RWPE1 (cell line): Measurements from ENCODE around the gene CDC42EP4.

Experiments
- CTCF ChIA-PET: fragments of 350-600 bp; sonication (Branson Sonifier 250); formaldehyde crosslinking; extraction: SDS; loops from one replicate; lab custom pipeline; 2021; lab: Yijun Ruan, JAX
- POLR2A ChIA-PET: fragments of 400-600 bp; formaldehyde crosslinking; extraction: SDS; loops from one replicate; lab custom pipeline; 2020; ENCODE audit warnings: antibody characterized with exemption; ENCODE audit not compliant: low non-redundant PET; lab: Yijun Ruan, JAX
- DNase-seq: peaks from one replicate; pipeline ENCODE4 v3.0.0; 2012; ENCODE audit warnings: low spot score
- H3K27ac ChIP-seq: fragments of 450-650 bp; 2 replicates; pipeline ENCODE4 v1.5.1; 2017
- TF ChIP-seq, protein P1 (sequence below): fragments of 450-650 bp; conservative IDR thresholded peaks from 2 replicates; pipeline ENCODE4 v1.5.1; 2017; ENCODE audit warnings: low read depth, mild to moderate bottlenecking

The CDC42EP4 gene

DNA sequence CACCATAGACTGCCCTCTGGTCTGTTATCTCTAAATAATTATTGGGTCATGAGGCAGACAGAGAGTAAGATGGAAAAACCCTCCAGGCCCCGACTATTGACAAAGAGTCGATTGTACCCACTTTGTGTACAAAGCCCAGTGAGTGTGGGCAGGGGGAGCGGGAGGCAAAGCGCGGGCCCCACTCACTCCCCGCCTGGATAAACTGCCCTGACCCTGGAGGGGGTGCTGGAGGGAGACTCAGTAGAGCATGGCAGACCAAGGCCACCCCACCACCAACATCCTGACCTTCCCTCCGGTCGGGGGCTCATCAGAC is 38.9 kb downstream of the CDC42EP4 start:
- ChIA-PET CTCF (no interaction called here), POLR2A (no interaction called here)
- TF ChIP-seq, protein P1, sequence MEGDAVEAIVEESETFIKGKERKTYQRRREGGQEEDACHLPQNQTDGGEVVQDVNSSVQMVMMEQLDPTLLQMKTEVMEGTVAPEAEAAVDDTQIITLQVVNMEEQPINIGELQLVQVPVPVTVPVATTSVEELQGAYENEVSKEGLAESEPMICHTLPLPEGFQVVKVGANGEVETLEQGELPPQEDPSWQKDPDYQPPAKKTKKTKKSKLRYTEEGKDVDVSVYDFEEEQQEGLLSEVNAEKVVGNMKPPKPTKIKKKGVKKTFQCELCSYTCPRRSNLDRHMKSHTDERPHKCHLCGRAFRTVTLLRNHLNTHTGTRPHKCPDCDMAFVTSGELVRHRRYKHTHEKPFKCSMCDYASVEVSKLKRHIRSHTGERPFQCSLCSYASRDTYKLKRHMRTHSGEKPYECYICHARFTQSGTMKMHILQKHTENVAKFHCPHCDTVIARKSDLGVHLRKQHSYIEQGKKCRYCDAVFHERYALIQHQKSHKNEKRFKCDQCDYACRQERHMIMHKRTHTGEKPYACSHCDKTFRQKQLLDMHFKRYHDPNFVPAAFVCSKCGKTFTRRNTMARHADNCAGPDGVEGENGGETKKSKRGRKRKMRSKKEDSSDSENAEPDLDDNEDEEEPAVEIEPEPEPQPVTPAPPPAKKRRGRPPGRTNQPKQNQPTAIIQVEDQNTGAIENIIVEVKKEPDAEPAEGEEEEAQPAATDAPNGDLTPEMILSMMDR, result no peak
- no peak overlapping the region for H3K27ac ChIP-seq
- DNase-seq, result no peak

DNA sequence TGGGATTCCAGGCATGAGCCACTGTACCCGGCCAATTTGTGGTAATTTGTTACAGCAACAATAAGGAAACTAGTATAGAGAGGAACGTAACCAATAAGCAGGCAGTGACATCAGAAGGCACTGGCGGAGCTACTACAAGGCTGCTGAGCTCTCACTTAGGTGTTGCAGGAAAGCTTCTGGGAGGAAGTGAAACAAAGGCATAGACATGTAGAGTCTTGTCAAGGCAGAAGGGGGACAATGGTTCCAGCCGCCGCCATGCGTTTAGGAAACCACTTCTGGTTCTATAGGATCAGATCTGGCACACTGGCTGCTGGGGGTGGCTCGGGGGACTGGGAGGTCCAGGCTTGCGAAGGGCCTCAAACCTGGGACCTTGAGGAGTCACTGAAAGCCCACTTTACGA is 40.7 kb downstream of the CDC42EP4 start:
- DNase-seq, result no peak
- TF ChIP-seq, protein P1, result no peak
- ChIA-PET POLR2A (no interaction called here), CTCF (interaction anchor here (0.6 kb wide), 1 partner anchor 96 kb away, joined by 3 read pairs; no protein-coding TSS in a partner anchor)
- H3K27ac ChIP-seq, result no peak overlapping the region

DNA sequence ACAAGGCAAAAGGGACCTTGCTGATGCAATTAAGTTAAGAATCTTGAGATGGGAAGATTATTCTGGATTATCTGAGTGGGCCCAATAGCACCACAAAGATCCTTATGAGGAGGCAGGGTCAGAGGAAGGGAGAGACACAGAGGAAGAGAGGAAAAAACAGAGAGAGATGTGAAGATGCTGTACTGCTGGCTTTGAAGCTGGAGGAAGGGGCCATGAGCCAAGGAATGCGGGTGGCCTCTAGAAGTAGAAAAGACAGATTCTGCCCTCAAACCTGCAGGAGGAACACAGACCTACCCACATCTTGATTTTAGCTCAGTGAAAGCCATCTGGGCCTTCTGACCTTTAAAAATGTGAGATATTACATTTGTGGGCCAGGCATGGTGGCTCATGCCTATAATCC is 42.0 kb downstream of the CDC42EP4 start:
- no peak for DNase-seq
- no peak overlapping the region for H3K27ac ChIP-seq
- CTCF ChIA-PET, result no interaction called here
- POLR2A ChIA-PET, result no interaction called here
- TF ChIP-seq, protein P1, result no peak

DNA sequence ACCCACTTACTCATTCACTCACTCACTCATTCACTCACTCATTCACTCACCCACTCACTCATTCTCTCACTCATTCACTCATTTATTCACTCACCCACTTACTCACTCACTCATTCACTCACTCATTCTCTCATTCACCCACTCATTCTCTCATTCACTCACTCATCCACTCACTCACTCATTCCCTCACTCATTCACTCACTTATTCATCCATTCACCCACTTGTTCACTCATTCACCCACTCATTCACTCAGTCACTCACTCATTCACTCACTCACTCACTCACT is 42.5 kb downstream of the CDC42EP4 start:
- ChIA-PET POLR2A (no interaction called here), CTCF (no interaction called here)
- DNase-seq, result no peak
- TF ChIP-seq, protein P1, result no peak
- H3K27ac ChIP-seq, result no peak overlapping the region

DNA sequence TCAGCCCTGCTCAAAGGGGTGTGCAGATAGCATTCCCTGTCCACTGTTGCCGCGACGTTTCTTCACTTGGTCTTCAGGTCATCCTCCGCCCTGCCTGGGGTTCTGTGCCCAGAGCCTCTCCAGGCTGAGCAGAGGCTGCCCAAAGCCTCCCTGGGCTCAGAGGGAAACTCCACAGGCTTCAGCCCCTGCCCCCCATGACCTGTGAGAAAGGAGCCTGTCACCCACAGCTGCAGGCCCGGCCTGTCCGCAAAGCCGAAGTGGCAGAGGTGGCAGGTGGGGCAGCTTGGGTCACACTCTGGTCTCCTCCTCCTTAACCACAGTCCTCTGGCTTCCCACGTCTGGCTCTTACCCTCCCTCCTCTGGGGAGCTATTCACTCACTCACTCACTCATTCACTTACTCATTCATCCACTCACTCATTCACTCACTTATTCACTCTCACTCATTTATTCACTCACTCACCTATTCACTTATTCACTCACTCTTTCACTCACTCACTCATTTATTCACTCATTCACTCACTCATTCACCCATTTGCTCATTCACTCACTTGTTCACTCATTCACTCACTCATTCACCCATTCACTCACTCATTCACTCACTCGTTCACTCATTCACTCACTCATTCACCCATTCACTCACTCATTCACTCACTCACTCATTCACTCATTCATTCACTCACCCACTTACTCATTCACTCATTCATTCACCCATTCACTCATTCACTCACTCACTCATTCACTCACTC is 43.0 kb downstream of the CDC42EP4 start:
- no peak overlapping the region for H3K27ac ChIP-seq
- CTCF ChIA-PET, result interaction anchor here (0.5 kb wide), 1 partner anchor 152 kb away, joined by 3 read pairs; no protein-coding TSS in a partner anchor
- no peak for DNase-seq
- POLR2A ChIA-PET, result no interaction called here
- TF ChIP-seq, protein P1, result no peak

DNA sequence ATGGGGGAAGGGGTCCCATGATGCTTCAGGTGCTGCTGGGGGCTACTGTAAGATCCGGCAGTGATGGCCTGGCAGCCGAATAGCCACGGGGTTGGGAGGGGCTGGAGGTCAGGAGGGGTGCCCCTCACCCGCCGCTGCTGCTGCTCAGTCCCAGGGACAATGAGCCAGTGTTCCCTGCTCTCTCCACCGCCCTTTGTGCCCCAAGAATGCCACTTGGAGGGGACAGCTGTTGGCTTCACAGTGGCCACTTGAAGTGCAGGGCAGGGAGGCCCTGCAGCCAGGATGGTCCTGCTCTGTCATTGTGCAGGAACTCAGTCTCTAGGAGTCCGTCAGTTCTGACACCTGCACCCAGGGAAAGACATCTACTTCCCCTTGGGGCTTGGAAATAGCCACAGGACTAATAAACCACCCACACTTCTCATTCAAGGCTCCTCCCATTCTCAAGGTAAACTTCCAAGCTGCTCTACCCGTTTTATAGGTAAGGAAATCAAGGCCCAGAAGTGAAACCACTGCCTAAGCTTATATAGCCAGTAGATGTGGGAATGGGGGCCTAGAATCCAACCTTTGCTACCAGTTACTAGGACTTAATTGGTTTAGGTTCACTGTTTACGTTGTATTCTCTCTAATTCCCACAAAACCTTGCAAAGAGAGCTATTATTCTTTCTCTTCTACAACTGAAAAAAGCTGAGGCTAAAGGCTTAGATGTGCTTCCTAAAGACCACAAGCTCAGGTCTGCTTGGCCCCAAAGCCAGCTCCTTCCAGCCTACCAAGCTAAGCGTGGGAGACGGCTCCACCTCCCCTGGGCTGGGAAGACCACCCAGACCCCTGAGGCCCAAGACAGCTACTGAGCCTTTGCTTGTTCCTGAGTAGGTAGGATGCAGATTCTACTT is 43.9 kb downstream of the CDC42EP4 start:
- no peak for DNase-seq
- POLR2A ChIA-PET, result no interaction called here
- TF ChIP-seq, protein P1, result no peak
- CTCF ChIA-PET, result interaction anchor here (0.5 to 0.6 kb wide), 2 partner anchors 14 to 153 kb away, joined by 3 to 4 read pairs; no protein-coding TSS in a partner anchor
- H3K27ac ChIP-seq, result no peak overlapping the region
